ENCODE results near the gene ADRA2A.

The ADRA2A gene

GRCh38 chr10:111125102-111125501, 48.3 kb downstream of the ADRA2A start:
- in situ Hi-C loops (cut with MboI; ENCODE audit: low sequenced_read_pairs): no loop called here
- H3K9me3 ChIP-seq: no peaks in the 10 kb centered on the region
- no peak overlapping the region for H3K4me3 ChIP-seq
- no peak for DNase-seq (ENCODE audit: low spot score in 2 of 2)
- H3K27me3 ChIP-seq (ENCODE audit: low read depth): no peaks in the 10 kb centered on the region
- no peaks in the 10 kb centered on the region for H3K36me3 ChIP-seq (replicated peaks)
- H3K4me1 ChIP-seq: no peaks in the 10 kb centered on the region

- Histone ChIP-seq H3K4me3 (no peak overlapping the region), H3K4me1 (no peaks in the 10 kb centered on the region), H3K9me3 (no peaks in the 10 kb centered on the region), H3K27me3 (ENCODE audit: low read depth) (no peaks in the 10 kb centered on the region), H3K36me3 (replicated peaks) (no peaks in the 10 kb centered on the region)
- DNase-seq (ENCODE audit: low spot score in 2 of 2): no peak
- in situ Hi-C loops (cut with MboI; ENCODE audit: low sequenced_read_pairs): no loop called here
Measured at GRCh38 chr10:111126077-111126476, 49.2 kb downstream of the ADRA2A start.

GRCh38 chr10:111127081-111127848, 50.4 kb downstream of the ADRA2A start:
- H3K27me3 ChIP-seq (ENCODE audit: low read depth): no peaks in the 10 kb centered on the region; the same call in 1 of the 2 replicates
- no peaks in the 10 kb centered on the region for H3K4me1 ChIP-seq
- no peaks in the 10 kb centered on the region for H3K36me3 ChIP-seq (replicated peaks)
- no peak for DNase-seq (ENCODE audit: low spot score in 2 of 2)
- no peak overlapping the region for H3K4me3 ChIP-seq
- no peaks in the 10 kb centered on the region for H3K9me3 ChIP-seq
- in situ Hi-C loops (cut with MboI; ENCODE audit: low sequenced_read_pairs): no loop called here

GRCh38 chr10:111128331-111129180, 51.7 kb downstream of the ADRA2A start:
- peak; percentile 2 to 18 for DNase-seq (ENCODE audit: low spot score in 2 of 2)
- no peaks in the 10 kb centered on the region for H3K36me3 ChIP-seq (replicated peaks)
- no peak overlapping the region for H3K4me3 ChIP-seq
- no peaks in the 10 kb centered on the region; the same call in 1 of the 2 replicates for H3K27me3 ChIP-seq (ENCODE audit: low read depth)
- in situ Hi-C loops (cut with MboI; ENCODE audit: low sequenced_read_pairs): no loop called here
- no peaks in the 10 kb centered on the region for H3K9me3 ChIP-seq
- no peaks in the 10 kb centered on the region for H3K4me1 ChIP-seq

- in situ Hi-C loops (cut with MboI; ENCODE audit: low sequenced_read_pairs): no loop called here
- Histone ChIP-seq H3K4me1 (no peaks in the 10 kb centered on the region), H3K4me3 (no peak overlapping the region), H3K36me3 (replicated peaks) (no peaks in the 10 kb centered on the region), H3K9me3 (no peaks in the 10 kb centered on the region), H3K27me3 (ENCODE audit: low read depth) (no peaks in the 10 kb centered on the region; the same call in 1 of the 2 replicates)
- DNase-seq (ENCODE audit: low spot score in 2 of 2): no peak
Measured at GRCh38 chr10:111129363-111129762, 52.5 kb downstream of the ADRA2A start.

DNA sequence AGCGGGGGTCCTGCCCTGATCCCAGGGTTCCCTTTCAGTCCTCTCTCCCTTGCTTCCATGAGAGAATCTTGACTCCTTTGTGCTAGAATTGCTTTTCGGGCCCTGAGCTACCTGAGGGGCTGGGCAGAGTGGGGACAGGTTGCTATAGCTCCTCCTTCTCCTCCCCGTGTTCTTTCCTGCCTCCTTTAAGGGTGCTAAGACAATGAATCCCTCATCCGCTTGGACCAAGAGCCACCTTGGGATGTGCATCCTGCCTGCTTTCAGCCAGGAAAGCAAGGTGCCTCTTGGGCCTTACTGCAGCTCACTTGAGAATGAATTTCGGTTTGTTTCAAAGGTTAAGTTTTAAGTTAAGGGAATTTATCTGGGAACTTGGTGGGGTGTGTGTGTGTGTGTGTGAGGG, 53.6 kb downstream of the ADRA2A start:
- no peak overlapping the region for H3K4me3 ChIP-seq
- in situ Hi-C loops (cut with MboI; ENCODE audit: low sequenced_read_pairs): no loop called here
- no peaks in the 10 kb centered on the region for H3K36me3 ChIP-seq (replicated peaks)
- no peak for DNase-seq (ENCODE audit: low spot score in 2 of 2)
- no peaks in the 10 kb centered on the region for H3K4me1 ChIP-seq
- peaks cover 3% of the 10 kb centered on the region; the same call in 1 of the 2 replicates for H3K27me3 ChIP-seq (ENCODE audit: low read depth)
- H3K9me3 ChIP-seq: no peaks in the 10 kb centered on the region
